GM21528 (cell line): ENCODE data around the gene OBP2B.
"Not testable (repeated sequence)": the region's sequence is repeated elsewhere in the genome, so short reads cannot be mapped to it uniquely, and the experiment has no call there.

Experiments used
- ATAC-seq: cut with Tn5 transposase; IDR thresholded peaks from one replicate; pipeline ENCODE4 v1.9.1; 2021; ENCODE audit warnings: mild to moderate bottlenecking, moderate library complexity; ENCODE audit not compliant: unreplicated experiment, low FRiP score

Gene OBP2B

GRCh38 chr9:133238851-133239532, 29.9 kb upstream of the OBP2B start:
- ATAC-seq = no peak

GRCh38 chr9:133238272-133238850, 29.3 kb upstream of the OBP2B start:
- no peak for ATAC-seq

GRCh38 chr9:133237035-133237731, 28.1 kb upstream of the OBP2B start:
- no peak for ATAC-seq

- not testable (repeated sequence) for ATAC-seq
Observed at GRCh38 chr9:133236291-133237034, 27.4 kb upstream of the OBP2B start.

- no peak for ATAC-seq
Observed at GRCh38 chr9:133235549-133236222, 26.6 kb upstream of the OBP2B start.

- ATAC-seq = no peak
Observed at GRCh38 chr9:133234577-133235322, 25.7 kb upstream of the OBP2B start.

- no peak for ATAC-seq
Observed at GRCh38 chr9:133233681-133234432, 24.8 kb upstream of the OBP2B start.

- ATAC-seq = not testable (repeated sequence)
Observed at GRCh38 chr9:133231934-133232568, 23.0 kb upstream of the OBP2B start.

GRCh38 chr9:133230514-133230913, 21.5 kb upstream of the OBP2B start:
- ATAC-seq = not testable (repeated sequence)

GRCh38 chr9:133230093-133230492, 21.0 kb upstream of the OBP2B start:
- no peak for ATAC-seq

- not testable (repeated sequence) for ATAC-seq
Observed at GRCh38 chr9:133228474-133229193, 19.6 kb upstream of the OBP2B start.

- ATAC-seq = not testable (repeated sequence)
Observed at GRCh38 chr9:133227996-133228395, 18.9 kb upstream of the OBP2B start.

- ATAC-seq = no peak
Observed at GRCh38 chr9:133227242-133227860, 18.3 kb upstream of the OBP2B start.

GRCh38 chr9:133226219-133227171, 17.4 kb upstream of the OBP2B start:
- no peak for ATAC-seq

GRCh38 chr9:133225171-133226011, 16.3 kb upstream of the OBP2B start:
- ATAC-seq = no peak

GRCh38 chr9:133224762-133225161, 15.7 kb upstream of the OBP2B start:
- ATAC-seq = no peak
